ENCODE measurements around the gene PITX1. TPM values are rescaled to one million over a fixed set of nuclear protein-coding genes. Genes with fewer than 3 reads are reported as not detected.

Gene PITX1
- total RNA-seq, 1 donor from 2014 or later = not detected

GRCh38 chr5:135035678-135036030 is 1.6 kb upstream of the PITX1 start:
- POLR2A ChIA-PET = no interaction called here
- no peak overlapping the region for H3K27ac Mint-ChIP-seq
- intact Hi-C loops (cut with micrococcal nuclease) = no loop called here

GRCh38 chr5:135034963-135035677 is 1.1 kb upstream of the PITX1 start:
- intact Hi-C loops (cut with micrococcal nuclease) = loop anchor here (5.0 kb wide), 2 partner anchors 157 to 457 kb away; no protein-coding TSS in a partner anchor
- Mint-ChIP-seq H3K4me1 (peaks cover 40% of the 10 kb centered on the region), H3K36me3 (ENCODE audit: low read depth) (no peaks in the 10 kb centered on the region), H3K27me3 (peaks cover 59% of the 10 kb centered on the region), H3K4me3 (peak overlapping the region; percentile 85), H3K9me3 (no peaks in the 10 kb centered on the region), H3K27ac (peak overlapping the region; percentile 53)
- DNase-seq (no peak), ATAC-seq (ENCODE audit: low read depth) (no peak)
- ChIA-PET POLR2A (no interaction called here), CTCF (no interaction called here)
- TF ChIP-seq CTCF (IDR thresholded peaks at IDR 0.05) = no peak

More at GRCh38 chr5:135035678-135036030, 1.6 kb upstream of the PITX1 start:
- CTCF ChIA-PET = no interaction called here
- ATAC-seq (ENCODE audit: low read depth) (no peak), DNase-seq (no peak)
- peaks cover 40% of the 10 kb centered on the region for H3K4me1 Mint-ChIP-seq
- no peaks in the 10 kb centered on the region for H3K36me3 Mint-ChIP-seq (ENCODE audit: low read depth)
- peaks cover 56% of the 10 kb centered on the region for H3K27me3 Mint-ChIP-seq
- no peaks in the 10 kb centered on the region for H3K9me3 Mint-ChIP-seq
- TF ChIP-seq CTCF (IDR thresholded peaks at IDR 0.05) = no peak
- no peak overlapping the region for H3K4me3 Mint-ChIP-seq

- intact Hi-C loops (cut with micrococcal nuclease) = loop anchor here (5.0 kb wide), 2 partner anchors 158 to 458 kb away; no protein-coding TSS in a partner anchor
- ATAC-seq (ENCODE audit: low read depth) (peak; percentile 33), DNase-seq (no peak)
- TF ChIP-seq CTCF (IDR thresholded peaks at IDR 0.05) = no peak
- H3K4me3 Mint-ChIP-seq = peak overlapping the region; percentile 85
- peaks cover 42% of the 10 kb centered on the region for H3K4me1 Mint-ChIP-seq
- no peaks in the 10 kb centered on the region for H3K36me3 Mint-ChIP-seq (ENCODE audit: low read depth)
- peaks cover 4% of the 10 kb centered on the region for H3K9me3 Mint-ChIP-seq
- POLR2A ChIA-PET = no interaction called here
- CTCF ChIA-PET = no interaction called here
- H3K27ac Mint-ChIP-seq = peak overlapping the region; percentile 53
- H3K27me3 Mint-ChIP-seq = peaks cover 64% of the 10 kb centered on the region
Measured at GRCh38 chr5:135034236-135034962, 371 bp upstream of the PITX1 start.

GRCh38 chr5:135032999-135033861 is 798 bp downstream of the PITX1 start:
- Mint-ChIP-seq H3K27ac (no peak overlapping the region), H3K27me3 (peaks cover 65% of the 10 kb centered on the region), H3K9me3 (peaks cover 5% of the 10 kb centered on the region), H3K4me1 (peaks cover 39% of the 10 kb centered on the region), H3K4me3 (peak overlapping the region; percentile 76), H3K36me3 (ENCODE audit: low read depth) (no peaks in the 10 kb centered on the region)
- peak; percentile 26 for ATAC-seq (ENCODE audit: low read depth)
- intact Hi-C loops (cut with micrococcal nuclease) = loop anchor here (5.0 kb wide), 2 partner anchors 159 to 459 kb away; no protein-coding TSS in a partner anchor
- no peak for DNase-seq
- ChIA-PET CTCF (no interaction called here), POLR2A (interaction anchor here (0.7 kb wide), 1 partner anchor 129 kb away, joined by 4 read pairs; no protein-coding TSS in a partner anchor)
- TF ChIP-seq CTCF (IDR thresholded peaks at IDR 0.05) = no peak

All from activated B cell treated with CpG ODN at 0.5 μM for 24 hours (primary cell).